NCI-H1092 (cell line): Measurements from ENCODE around the gene DUOXA2.
"Not testable (repeated sequence)": the region's sequence is repeated elsewhere in the genome, so short reads cannot be mapped to it uniquely, and the experiment has no call there.

Source experiments
- DNase-seq: peaks from one replicate; lab custom pipeline; 2025; lab: John Stamatoyannopoulos, UW

DUOXA2 gene

DNA sequence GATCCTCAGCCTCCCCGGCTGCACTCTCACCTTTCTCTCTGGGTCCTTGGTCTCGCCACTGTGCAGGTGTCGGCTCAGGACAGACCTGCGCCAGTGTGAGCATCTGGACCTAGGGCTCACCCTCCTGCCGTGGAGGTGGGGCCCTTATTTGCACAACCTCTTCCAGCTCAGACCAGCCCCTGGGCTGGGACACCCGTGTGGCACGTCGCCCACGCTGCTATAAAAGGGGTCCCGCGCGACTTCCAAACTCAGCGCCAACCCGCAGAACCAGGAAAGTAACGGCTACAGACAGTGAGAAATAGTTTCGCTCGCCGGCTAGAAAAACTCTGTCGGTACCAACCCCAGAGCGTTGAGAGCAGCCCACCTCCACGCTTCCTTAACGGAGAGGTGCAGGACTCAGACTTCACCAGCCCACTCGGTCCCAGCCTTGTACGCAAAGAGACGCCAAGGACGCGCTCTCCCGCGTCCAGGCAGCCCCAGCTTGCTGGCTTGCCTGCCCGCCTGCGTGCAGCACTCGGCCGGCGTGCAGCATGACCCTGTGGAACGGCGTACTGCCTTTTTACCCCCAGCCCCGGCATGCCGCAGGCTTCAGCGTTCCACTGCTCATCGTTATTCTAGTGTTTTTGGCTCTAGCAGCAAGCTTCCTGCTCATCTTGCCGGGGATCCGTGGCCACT is at the start of gene DUOXA2, which contains the start of gene DUOX2:
Gene DUOXA2, plus strand, starts transcription at position 251 of the 675 bp plus-strand sequence. Its CDS starts 280 bp downstream, at position 531.
Gene DUOX2, minus strand, starts transcription at position 97 of the 675 bp plus-strand sequence. CDS start 761 bp downstream, outside the sequence.
- no peak for DNase-seq

DNA sequence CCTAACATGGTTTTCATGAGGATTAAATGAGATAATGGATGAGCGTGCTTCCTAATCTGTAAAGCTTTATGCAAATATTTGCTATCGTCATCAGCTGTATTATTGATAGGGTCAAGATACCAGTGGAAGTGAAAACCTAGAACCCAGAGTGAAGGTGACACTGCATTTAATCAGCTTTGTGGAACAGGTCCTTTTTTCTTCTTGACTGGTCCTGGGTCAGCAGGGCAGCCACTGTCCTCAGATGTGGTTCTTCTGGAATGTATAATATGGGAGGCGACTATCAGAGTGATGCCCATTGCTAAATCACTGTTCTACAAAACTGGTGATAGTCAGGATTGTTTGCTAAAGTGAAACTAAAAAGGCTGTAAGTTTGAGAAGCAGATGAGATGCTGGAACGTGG is 49.7 kb upstream of the DUOXA2 start:
- DNase-seq: no peak

DNA sequence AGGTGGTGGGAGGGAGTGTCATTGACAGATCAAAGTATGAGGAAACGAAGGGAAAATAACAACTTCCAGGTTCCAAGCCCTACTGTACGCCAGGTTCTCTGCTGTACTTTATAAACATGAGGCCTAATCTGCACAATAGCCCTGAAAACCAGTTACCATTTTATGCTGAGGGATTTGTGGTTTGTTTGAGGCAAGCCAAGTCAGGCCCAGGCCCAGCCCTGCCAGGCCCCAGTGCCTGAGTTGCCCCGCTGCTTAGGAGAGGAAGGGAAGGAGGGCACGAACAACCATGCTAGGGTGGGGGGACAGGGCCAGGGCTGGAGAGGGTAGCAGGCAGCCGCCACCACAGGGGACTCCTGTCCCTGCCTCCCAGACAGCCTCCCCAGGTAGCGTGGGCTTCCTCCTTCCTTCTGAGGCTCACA is 44.2 kb upstream of the DUOXA2 start:
- DNase-seq: not testable (repeated sequence)

DNA sequence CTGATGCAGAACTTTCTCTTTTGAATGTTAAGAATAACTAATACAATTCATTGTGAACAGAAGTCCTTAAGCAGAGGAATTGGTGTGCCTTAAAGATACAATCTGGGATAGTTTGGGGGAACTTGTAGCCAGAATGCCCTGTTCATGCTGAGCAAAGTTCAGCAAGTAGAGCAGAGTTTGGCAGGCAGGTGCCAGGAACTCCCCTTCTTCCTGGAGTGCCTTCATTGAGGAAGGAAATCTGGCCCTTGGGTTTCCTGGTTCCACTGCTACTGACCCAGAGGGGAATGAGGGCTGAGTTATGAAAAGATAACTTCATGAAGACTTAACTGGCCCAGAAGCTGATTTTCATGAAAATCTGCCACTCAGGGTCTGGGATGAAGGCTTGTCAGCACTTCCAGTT is 40.5 kb upstream of the DUOXA2 start:
- not testable (repeated sequence) for DNase-seq

DNA sequence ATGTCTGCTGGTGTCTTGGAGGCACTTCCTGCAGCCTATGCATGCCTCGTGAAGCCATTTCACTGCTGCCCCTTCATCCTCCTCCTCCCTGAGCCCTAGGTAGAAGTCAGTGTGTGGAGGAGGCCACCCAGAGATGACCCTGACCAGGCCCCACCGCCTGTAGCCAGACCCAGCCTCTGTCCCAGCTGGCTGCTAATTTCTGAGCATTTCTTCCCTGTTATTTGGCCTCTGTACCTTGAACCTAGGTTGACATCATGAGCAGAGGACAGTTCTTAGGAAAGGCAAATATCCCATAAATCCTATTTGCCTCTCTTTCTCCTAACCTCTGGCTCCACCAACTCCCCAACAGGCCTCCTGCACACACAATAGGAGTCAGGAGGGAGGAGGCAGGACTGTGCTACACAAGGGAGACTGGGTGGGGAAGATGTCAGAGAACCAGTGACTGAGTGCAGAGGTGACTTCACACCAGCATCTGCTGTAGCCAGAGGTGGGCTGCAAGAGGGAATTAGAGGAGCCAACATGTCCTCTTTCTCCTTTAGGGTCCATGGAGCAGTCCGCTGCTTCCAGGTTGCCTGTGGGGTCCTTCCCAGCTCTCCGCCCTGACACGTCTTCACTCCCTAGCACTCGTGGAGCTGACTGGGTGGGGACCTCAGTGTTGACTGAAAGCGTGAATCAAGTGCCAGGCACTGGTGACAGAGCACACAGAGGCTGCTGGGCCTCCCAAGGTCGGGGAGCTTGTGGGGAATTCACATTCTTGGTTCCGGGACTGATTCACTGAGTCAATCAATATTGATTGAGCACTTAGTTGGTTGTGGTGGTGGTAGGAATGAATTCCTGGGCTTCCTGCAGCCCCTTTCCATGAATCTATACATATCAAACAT is 38.4 kb upstream of the DUOXA2 start:
- DNase-seq: not testable (repeated sequence)

DNA sequence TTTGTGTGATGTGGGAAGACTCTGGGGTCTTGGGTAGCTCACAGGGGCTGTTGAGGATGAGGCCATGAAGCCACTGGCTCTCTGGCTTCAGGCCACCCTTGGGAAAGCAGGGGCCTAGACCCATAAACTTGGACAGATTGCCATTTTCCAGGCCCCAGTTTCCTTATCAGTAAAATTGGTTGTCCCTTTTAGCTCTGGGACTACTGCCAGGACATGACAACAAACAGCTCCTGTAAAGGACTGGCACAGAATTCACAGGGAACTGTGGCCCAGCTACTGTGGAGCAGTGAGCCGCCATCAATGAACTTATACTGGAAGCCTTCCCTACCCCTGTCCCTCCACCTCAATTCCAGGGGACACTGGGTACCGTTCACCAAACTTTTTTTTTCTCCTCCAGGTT is 36.7 kb upstream of the DUOXA2 start:
- not testable (repeated sequence) for DNase-seq

DNA sequence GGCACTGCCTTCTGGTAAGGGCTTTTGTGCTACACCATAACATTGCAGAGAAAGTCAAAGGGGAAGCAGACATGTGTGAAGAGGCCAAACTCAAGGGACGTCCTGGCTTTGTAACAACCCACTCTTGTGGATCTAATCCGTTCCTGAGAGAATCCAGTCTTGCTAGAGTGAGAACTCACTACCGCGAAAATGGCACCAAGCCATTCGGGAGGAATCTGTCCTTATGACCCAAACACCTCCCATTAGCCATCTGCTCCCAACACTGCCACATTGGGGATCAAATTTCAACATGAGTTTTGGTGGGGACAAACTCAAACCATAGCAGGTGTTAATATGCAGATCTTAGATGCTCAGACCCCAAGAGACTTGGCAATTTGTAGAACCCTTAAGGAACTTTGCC is 34.9 kb upstream of the DUOXA2 start:
- not testable (repeated sequence) for DNase-seq

DNA sequence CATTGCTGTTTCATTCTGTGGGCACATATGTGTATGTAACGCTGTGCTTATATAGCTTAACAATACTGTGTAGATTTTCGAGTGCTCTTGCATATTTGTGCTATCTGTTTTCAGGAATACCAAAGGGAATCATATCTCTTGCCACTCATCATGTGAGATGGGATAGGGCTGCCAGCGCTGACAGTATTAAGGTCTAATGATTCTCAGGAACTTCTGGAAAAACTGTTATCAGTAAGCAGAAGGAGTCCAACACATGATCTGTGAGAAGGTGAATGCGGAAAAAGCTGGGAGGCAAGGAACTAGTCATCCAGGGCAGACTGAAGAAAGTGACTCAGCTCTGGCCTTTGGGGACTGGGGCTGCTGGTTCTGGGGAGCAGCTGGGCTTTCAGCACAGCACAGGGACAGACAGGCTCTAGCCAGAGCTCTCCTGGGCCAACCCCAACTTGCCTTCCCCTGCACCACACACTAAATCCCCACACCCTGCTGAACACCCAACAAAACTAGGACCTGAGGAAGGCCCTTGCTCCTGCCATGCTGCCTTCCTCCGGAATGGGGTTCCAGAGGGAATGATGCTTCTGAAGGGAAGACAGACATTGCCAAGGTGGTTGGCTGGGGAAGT is 34.4 kb upstream of the DUOXA2 start:
- DNase-seq: not testable (repeated sequence)

DNA sequence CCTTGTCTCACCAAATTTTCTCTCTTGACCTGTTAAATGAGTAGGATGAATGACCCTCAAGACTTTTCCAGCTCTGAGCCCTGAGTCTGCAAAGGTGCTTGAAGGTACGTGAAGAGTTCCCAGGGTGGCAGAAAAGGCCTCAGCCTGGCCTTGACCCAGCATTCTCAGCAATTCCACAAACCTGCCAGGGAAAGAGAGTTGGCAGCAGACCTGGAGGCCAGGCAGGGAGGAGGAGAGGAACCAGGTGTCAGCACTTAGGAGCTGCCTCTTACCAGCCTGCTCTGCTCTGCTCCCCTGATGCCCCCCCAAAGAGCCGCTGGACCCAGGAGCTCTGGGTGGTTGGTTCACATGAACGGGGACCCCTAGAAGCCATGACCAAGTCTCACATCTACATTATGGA is 33.5 kb upstream of the DUOXA2 start:
- DNase-seq: not testable (repeated sequence)

DNA sequence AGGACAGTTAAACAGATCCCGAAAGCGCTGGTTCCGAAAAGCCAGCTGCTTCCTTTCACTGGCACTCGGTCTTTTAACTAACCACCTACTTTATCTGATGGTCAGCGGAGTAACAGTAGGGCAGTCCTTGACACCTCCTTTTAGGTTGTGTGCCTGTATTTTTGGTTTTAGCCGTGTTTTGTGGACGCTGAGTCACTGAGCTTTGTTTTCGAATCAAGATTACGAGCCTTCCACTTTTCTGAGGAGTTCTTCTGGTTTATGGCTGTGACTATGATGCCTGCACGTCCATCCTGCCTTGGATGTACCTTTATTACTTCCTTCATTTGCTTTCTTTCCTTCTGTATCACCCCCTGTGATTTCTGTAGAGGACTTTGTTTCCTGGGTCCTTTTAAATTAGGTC is 31.7 kb upstream of the DUOXA2 start:
- DNase-seq: not testable (repeated sequence)

DNA sequence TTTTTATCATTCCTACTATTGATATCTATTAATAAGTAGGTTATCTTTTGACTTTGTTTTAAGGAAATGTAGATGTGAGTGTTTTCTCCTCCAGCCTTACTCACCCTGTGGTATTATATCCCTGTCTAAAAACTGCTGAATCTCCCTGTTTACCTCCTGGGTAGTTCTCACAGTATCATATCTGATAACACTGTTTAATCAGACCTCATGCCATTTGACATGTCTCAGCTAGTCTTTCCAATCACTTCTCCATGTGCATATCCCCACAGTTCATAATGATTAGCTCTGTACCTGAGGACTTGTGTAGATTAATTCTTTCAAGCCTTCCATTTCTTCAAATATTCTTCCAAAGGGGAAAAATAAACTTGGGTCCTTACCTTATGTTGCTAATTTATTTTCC is 30.9 kb upstream of the DUOXA2 start:
- no peak for DNase-seq

DNA sequence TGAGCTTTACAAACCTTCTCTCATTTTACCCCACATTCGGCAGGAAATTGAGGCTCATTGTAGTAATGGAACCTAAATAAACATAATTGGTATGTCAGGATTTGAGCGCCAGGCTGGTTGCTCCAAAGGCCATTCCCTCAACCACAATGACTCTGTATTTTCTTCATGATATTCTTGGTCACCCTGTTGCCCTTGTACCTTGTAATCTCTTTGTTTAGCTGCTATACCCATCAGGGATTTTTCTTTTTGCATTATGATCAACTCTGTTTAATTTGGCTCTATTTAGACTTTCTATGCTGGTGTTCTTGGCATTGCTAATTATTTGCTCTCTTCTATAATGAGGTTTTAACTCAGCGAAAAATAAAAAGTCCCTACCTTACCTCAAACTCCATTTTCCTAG is 30.0 kb upstream of the DUOXA2 start:
- DNase-seq: no peak

DNA sequence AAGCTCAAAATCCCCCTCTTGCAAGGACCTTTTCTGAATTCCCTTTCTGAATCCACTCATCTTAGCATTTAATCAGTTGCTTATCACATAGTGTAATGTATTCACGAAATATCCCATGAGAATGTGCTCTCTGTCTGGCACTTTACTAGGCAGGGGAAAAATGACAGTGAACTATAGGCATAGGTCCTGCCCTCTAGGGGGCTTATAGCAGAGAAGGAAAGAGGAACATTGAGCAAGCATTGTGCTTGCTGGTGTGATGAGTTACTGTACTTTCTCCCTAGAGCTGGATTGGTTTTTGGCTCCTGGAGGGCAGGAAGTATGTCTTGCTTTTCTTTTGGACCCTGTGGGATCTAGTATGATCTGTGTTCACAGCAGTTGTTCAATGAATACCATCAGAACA is 26.6 kb upstream of the DUOXA2 start:
- no peak for DNase-seq

DNA sequence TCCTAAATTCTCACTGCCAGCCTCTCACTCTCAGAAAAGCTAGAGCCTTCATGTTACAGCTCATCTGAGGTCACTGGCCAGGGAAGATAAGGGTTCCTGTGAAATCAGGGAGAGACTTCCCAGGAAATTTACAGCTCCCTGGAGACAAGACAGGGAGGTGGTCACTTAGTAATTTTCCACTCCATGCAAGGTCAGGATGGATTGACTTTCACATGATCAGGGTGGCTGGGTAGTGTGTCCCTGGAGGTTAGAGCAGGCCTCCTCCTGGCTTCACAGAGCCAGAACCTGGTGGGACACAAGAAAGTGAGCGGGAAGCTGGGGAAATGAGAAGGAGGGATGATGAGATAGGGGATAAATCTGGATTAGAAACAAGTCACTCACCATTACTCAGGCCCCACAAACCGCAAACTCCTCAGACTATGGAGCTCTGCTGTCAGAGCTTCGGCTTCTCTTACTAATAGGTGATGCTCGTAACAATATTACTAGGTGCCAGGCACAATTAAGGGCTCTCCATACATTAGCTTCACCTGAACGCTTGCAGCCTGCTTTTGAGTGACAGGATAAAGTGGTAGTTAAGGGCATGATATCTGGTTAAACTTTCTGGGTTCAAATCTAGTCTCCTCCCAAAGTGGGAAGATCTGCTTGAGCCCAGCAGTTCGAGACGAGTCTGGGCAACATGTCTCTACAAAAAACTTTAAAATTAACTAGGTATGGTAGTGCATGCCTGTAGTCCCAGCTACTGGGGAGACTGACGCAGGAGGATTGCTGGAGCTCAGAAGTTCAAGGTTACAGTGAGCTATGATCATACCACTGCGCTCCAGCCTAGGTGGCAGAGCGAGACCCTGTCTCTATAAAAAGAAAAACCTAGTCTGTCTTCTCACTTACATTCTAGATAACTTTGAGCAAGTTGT is 25.1 kb upstream of the DUOXA2 start:
- no peak for DNase-seq

DNA sequence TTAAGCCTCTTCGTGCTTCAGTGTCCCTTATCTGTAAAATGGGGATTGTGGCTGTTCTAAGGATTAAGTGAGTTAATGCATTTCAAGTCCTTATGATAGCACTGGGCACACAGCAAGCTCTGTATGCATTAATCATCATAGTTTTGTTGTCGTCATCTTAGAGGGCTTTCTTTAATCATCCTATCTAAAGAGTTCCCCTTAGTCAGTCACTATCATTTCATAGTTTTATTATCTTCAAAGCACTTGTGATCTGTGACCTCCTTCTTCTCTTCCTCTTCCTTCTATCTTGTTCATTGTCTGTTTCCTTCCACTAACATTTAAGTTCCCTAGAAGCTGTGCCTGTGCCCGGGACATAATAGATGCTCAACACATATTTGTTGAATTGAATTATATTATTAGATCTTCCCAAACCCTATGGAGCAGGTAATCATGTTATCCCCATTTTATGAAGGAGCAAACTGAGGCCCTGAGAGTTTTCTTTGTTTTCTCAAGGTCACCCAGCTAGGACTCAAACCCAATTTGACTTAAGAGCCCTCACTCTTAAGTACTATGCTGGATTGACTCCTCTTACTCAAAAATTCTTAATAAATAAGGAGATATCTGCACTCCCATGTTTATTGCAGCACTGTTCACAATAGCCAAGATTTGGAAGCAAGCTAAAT is 24.3 kb upstream of the DUOXA2 start:
- no peak for DNase-seq

DNA sequence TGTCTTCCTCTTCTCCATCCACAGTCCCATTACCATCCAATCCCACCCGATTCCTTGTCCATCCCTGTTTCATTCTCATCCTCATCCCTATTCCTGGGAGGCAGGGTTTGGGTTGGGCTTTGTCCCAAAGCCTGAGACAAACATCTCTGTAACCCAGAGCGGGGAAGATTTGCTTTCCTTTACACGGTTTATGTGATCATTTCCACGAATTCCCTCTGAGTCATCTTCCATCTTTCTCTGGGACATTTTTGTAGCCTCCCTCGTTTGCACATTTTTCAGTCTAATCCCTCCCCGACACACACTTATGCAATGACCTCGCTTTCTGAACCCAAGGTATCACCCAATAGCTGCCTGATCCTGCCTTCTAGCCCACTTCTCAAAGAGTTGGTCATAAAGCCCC is 23.0 kb upstream of the DUOXA2 start:
- DNase-seq: no peak

DNA sequence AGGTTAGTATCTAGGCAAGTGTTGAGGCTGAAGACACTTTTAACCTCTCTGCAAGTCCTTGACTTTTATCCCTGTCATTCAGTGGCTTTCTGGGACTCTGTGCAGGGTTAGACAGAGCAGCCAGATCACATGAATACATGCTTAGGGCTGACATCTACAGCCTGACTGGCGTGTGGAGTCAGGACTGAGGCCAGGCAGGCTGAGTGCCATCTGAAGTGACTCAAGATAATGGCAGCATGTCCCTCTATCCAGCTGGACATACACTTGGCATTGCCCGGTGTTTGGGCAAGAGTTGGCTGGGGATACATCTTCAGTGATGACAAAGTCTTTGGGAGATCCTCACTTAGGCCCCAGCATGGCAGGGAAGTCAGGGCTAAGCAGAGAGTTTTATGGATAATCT is 22.6 kb upstream of the DUOXA2 start:
- DNase-seq: no peak

DNA sequence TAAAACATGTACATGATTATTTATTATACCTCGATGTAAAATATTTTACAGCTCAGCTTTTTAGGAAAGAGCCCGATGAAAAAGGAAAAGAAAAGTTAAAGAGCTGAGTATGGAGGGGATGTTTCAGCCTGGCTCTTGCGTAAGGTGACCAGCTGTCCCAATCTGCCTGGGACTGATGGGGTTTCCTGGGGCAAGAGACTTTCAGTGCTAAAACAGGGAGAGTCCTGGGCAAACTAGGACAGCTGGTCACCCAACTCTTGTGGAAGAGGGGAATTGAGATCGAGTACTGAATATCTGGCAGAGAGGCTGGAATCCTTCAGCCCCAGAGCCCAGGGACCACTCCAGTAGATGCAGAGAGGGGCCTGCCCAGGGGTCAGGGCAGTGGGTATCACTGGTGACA is 21.1 kb upstream of the DUOXA2 start:
- DNase-seq: no peak

DNA sequence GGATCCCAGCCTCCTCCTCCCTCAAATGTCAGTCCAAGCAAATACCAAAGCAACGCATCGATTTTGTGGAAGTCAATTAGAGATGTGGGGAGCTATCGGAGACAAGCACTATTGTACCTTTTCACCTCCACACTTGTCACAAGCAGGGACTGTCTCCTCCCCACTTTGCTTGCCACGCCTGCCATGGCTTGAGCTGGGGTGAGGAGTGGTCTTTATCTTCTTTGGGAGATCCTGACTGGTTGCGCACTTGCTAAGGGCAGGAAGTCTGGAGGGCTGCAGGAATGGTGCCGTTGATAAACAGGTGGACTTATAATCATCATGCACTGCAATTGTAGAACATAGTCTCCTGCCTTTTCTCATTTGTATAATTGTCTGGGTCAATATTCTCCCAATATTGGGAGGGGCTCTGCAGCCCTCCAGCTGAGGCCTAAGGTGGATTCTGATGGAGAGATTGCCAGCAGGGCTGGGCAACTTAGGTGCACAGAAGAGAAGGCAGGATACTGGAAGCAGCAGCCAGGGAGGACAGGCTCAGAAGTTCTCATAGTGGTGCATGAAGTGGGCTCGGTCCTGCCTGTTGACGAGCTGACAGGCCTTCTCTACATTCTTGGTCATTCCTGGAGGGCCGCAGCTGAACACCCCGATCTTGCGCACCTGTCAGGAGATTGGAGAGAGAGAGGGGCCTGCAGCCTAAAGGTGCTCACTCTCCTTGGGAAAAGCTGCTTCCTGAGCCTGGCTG is 20.3 kb upstream of the DUOXA2 start:
- no peak for DNase-seq

DNA sequence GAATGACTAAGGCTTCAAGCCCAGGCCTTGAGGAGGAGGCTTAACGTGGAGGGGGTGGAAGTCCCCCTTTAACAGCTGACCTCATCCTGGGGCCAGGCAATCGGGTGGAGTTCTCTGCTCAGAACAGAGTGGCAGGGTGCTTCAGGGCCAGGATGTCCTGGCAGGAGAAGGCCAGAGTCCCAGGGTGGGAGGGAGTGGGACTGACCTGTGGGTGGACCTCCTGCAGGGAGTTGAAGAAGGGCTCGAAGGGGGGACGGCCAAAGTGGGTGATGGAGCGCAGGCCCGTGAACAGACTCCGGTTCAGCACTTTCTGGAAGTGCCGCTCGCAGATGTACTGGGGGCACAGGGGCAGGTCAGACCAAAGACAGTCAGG is 19.8 kb upstream of the DUOXA2 start:
- DNase-seq: no peak
